Measurements from ENCODE around the gene CDHR5. TPM values are rescaled to one million over a fixed set of nuclear protein-coding genes. Genes with fewer than 3 reads are reported as not detected.

The CDHR5 gene
- total RNA-seq, 2 experiments from 2014 or later = not detected

- ATAC-seq (no peak), DNase-seq (no peak)
- Mint-ChIP-seq H3K27ac (no peak overlapping the region), H3K4me1 (ENCODE audit: low read depth) (peaks cover 22% of the 10 kb centered on the region), H3K4me3 (no peak overlapping the region), H3K36me3 (ENCODE audit: low read depth) (peaks cover 2% of the 10 kb centered on the region), H3K27me3 (peaks cover 21% of the 10 kb centered on the region), H3K9me3 (no peaks in the 10 kb centered on the region)
- intact Hi-C loops (cut with micrococcal nuclease) = no loop called here
- no peak for TF ChIP-seq CTCF (IDR thresholded peaks at IDR 0.05)
- CTCF ChIA-PET = interaction anchor here (1.8 kb wide), 1 partner anchor 72 kb away, joined by 4 read pairs; no protein-coding TSS in a partner anchor
- POLR2A ChIA-PET = interaction anchor here (0.8 to 1.5 kb wide), 3 partner anchors 11 to 66 kb away, joined by 4 read pairs; partner anchors contain the start of gene IRF7
Observed at GRCh38 chr11:627308-627576, 2.5 kb upstream of the CDHR5 start.

DNA sequence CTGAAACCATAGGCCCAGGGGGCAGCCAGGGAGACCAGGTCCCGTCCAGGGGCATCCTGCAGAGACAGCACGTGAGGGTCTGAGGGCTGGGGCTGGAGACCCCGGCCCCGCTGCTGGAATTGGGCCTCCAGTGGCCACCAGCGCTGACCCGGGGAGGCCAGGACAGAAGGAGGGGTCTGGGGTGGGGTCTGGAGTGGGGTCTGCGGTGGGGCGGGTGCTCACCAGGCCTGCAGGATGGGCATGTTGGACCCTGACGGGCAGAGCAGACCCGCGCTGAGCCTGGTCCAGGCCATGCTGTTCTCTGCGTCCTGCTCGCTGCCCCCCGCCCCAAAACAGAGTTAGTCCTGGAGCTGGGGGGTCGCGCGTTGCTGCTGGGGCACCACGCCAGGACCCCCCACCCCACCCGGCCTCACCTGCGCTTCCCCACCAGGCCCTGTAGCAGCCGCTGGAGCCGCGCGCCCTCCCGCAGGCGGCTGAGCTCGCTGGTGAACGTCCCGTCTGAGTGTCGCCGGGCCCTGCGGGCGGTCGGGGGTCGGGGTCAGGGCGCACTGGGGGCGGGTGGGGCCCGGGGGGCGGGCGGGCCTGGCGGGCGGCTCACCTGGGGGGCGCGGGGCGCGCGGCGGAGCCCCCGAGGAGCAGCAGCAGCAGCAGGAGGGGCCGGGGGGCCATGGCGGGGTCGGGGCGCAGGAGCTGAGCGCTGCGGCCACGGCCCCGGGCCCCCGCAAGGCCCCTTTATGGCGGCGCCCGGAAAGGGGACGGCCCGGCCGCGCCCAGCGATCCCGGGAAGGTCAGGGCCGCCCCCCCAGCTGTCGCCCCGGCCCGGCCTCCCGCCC lies 1.9 kb upstream of the CDHR5 start, which contains the start of gene SCT:
Gene SCT (minus strand): TSS at position 707 of the 833 bp plus-strand sequence. CDS start 38 bp downstream, at position 669.
- no peak for DNase-seq
- ATAC-seq = no peak
- Mint-ChIP-seq H3K4me1 (ENCODE audit: low read depth) (peaks cover 22% of the 10 kb centered on the region), H3K4me3 (no peak within 1 kb of the TSS), H3K27me3 (peaks cover 21% of the 10 kb centered on the region), H3K27ac (no peak within 1 kb of the TSS), H3K9me3 (no peaks in the 10 kb centered on the region), H3K36me3 (ENCODE audit: low read depth) (peaks cover 4% of the 10 kb centered on the region)
- intact Hi-C loops (cut with micrococcal nuclease) = no loop called here
- TF ChIP-seq CTCF (IDR thresholded peaks at IDR 0.05) = no peak
- CTCF ChIA-PET = interaction anchor here (1.8 kb wide), 1 partner anchor 72 kb away, joined by 4 read pairs; no protein-coding TSS in a partner anchor
- POLR2A ChIA-PET = interaction anchor here (0.7 to 1.5 kb wide), 5 partner anchors 11 to 72 kb away, joined by 3 to 4 read pairs (median 4); partner anchors contain the start of gene IRF7

DNA sequence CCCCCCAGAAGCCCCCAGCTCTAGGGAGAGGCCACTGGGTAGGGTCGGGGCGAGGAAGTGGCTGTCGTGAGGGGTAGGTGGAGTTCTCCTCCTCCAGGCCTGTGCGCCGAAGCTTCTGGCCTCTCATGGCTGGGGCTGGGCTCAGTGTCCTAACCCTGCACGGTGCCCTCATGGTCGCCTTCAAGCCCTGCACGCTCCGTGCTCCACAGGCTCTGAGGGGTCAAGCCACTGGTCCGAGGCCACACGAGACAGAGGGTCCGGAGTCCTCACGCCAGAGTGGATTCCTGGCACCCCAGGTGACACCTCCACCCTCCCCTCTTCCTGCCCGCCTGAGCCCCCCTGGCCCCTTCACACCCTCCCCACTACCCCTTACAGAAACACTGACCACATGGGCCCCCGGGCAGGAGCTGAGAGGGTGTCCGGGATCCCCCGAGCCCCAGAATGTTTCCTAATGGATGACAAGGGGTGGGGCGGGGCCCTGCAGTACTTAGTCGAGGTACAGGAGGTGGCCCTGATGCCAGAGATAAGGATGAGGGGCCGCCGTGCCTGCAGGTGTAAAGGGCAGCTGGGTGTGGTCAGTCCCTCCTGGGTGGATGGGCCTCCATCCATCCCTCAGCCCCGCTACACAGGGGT lies 997 bp upstream of the CDHR5 start:
- intact Hi-C loops (cut with micrococcal nuclease) = no loop called here
- H3K36me3 Mint-ChIP-seq (ENCODE audit: low read depth) = peaks cover 4% of the 10 kb centered on the region
- ChIA-PET CTCF (interaction anchor here (1.8 kb wide), 1 partner anchor 71 kb away, joined by 4 read pairs; no protein-coding TSS in a partner anchor), POLR2A (interaction anchor here (1.4 kb wide), 1 partner anchor 71 kb away, joined by 4 read pairs; no protein-coding TSS in a partner anchor)
- TF ChIP-seq CTCF (IDR thresholded peaks at IDR 0.05) = no peak
- ATAC-seq (no peak), DNase-seq (no peak)
- H3K27ac Mint-ChIP-seq = no peak overlapping the region
- no peaks in the 10 kb centered on the region for H3K9me3 Mint-ChIP-seq
- peaks cover 21% of the 10 kb centered on the region for H3K27me3 Mint-ChIP-seq
- peaks cover 22% of the 10 kb centered on the region for H3K4me1 Mint-ChIP-seq (ENCODE audit: low read depth)
- H3K4me3 Mint-ChIP-seq = no peak overlapping the region

- H3K27ac Mint-ChIP-seq = no peak overlapping the region
- POLR2A ChIA-PET = no interaction called here
Observed at GRCh38 chr11:623999-624704, 603 bp downstream of the CDHR5 start.

More at GRCh38 chr11:623999-624704, 603 bp downstream of the CDHR5 start:
- ATAC-seq = no peak
- H3K36me3 Mint-ChIP-seq (ENCODE audit: low read depth) = peaks cover 4% of the 10 kb centered on the region
- no peak overlapping the region for H3K4me3 Mint-ChIP-seq
- intact Hi-C loops (cut with micrococcal nuclease) = no loop called here
- no peak for DNase-seq
- TF ChIP-seq CTCF (IDR thresholded peaks at IDR 0.05) = no peak
- no peaks in the 10 kb centered on the region for H3K9me3 Mint-ChIP-seq
- H3K4me1 Mint-ChIP-seq (ENCODE audit: low read depth) = peaks cover 16% of the 10 kb centered on the region
- H3K27me3 Mint-ChIP-seq = peaks cover 18% of the 10 kb centered on the region
- CTCF ChIA-PET = interaction anchor here (1.0 kb wide), 1 partner anchor 69 kb away, joined by 3 read pairs; no protein-coding TSS in a partner anchor

Measured in activated CD8-positive, alpha-beta T cell treated with anti-CD3 and anti-CD28 coated beads for 36 hours (primary cell).